Parathyroid adenoma (tissue), 2 donors: ENCODE results near the gene ITGA2B.
"Not testable (repeated sequence)": the region's sequence is repeated elsewhere in the genome, so short reads cannot be mapped to it uniquely, and the experiment has no call there.

Experiments
- H2AFZ ChIP-seq: fragments of 300-600 bp; sonication (generic); one replicate; pipeline ENCODE4 v1.7.0; 2017; ENCODE audit warnings: antibody characterized with exemption, mild to moderate bottlenecking
- H3K27ac ChIP-seq: fragments of 300-600 bp; sonication (generic); one replicate; pipeline ENCODE4 v1.7.0; 2017
- H3K27me3 ChIP-seq: fragments of 300-600 bp; sonication (generic); one replicate; pipeline ENCODE4 v1.7.0; 2017; ENCODE audit warnings: low read length; ENCODE audit not compliant: control insufficient read depth, insufficient read depth
- H3K36me3 ChIP-seq: fragments of 300-600 bp; sonication (generic); one replicate; pipeline ENCODE4 v1.7.0; 2017; ENCODE audit warnings: low read length; ENCODE audit not compliant: control insufficient read depth, insufficient read depth
- H3K4me1 ChIP-seq: fragments of 300-600 bp; sonication (generic); one replicate; pipeline ENCODE4 v1.7.0; 2017; ENCODE audit warnings: control low read depth
- H3K4me2 ChIP-seq: fragments of 300-600 bp; sonication (generic); one replicate; pipeline ENCODE4 v1.7.0; 2017; ENCODE audit warnings: low read length
- H3K4me3 ChIP-seq: fragments of 300-600 bp; sonication (generic); one replicate; pipeline ENCODE4 v1.7.0; 2017; ENCODE audit warnings: low read depth, low read length
- H3K79me2 ChIP-seq: fragments of 300-600 bp; sonication (generic); one replicate; pipeline ENCODE4 v1.7.0; 2017; ENCODE audit warnings: control low read depth
- H3K9ac ChIP-seq: fragments of 300-600 bp; sonication (generic); one replicate; pipeline ENCODE4 v1.7.0; 2017; ENCODE audit warnings: mild to moderate bottlenecking
- H3K9me3 ChIP-seq: fragments of 300-600 bp; sonication (generic); one replicate; pipeline ENCODE4 v1.7.0; 2017; ENCODE audit warnings: low read length; ENCODE audit not compliant: control insufficient read depth
- CTCF ChIP-seq: fragments of 300-600 bp; sonication (generic); IDR thresholded peaks from one replicate; pipeline ENCODE4 v1.7.0; 2017; ENCODE audit warnings: antibody characterized with exemption, mild to moderate bottlenecking
- donor health status: primary hyperparathyroidism.

The ITGA2B gene

GRCh38 chr17:44348234-44348987 lies 41.0 kb downstream of the ITGA2B start:
- Histone ChIP-seq H3K4me1 (peaks cover 2% of the 10 kb centered on the region), H3K9me3 (no peaks in the 10 kb centered on the region), H3K27ac (no peak overlapping the region), H2AFZ (no peak overlapping the region), H3K4me2 (no peak overlapping the region), H3K79me2 (peaks cover 2% of the 10 kb centered on the region), H3K9ac (no peak overlapping the region), H3K36me3 (no peaks in the 10 kb centered on the region), H3K4me3 (no peak overlapping the region), H3K27me3 (no peaks in the 10 kb centered on the region)
- TF ChIP-seq CTCF: no peak

GRCh38 chr17:44347206-44348055 lies 42.0 kb downstream of the ITGA2B start:
- not testable (repeated sequence) for H3K4me3 ChIP-seq, H3K27me3 ChIP-seq, H3K36me3 ChIP-seq, H3K4me2 ChIP-seq, H3K9ac ChIP-seq, H3K27ac ChIP-seq, H3K4me1 ChIP-seq, H2AFZ ChIP-seq, H3K9me3 ChIP-seq, H3K79me2 ChIP-seq

- H3K79me2 ChIP-seq: peaks cover 2% of the 10 kb centered on the region
- no peaks in the 10 kb centered on the region for H3K9me3 ChIP-seq
- TF ChIP-seq CTCF: no peak
- no peaks in the 10 kb centered on the region for H3K27me3 ChIP-seq
- no peaks in the 10 kb centered on the region for H3K36me3 ChIP-seq
- H2AFZ ChIP-seq: no peak overlapping the region
- H3K4me2 ChIP-seq: peak overlapping the region; percentile 93
- H3K27ac ChIP-seq: no peak overlapping the region
- peaks cover 2% of the 10 kb centered on the region for H3K4me1 ChIP-seq
- peak overlapping the region; percentile 80 for H3K4me3 ChIP-seq
- H3K9ac ChIP-seq: no peak overlapping the region
These were observed 43.2 kb downstream of the ITGA2B start for GRCh38 chr17:44346064-44346844.

GRCh38 chr17:44345454-44346026 lies 43.9 kb downstream of the ITGA2B start:
- peak overlapping the region; percentile 73 for H3K27ac ChIP-seq
- H3K9ac ChIP-seq: peak overlapping the region; percentile 8
- peak overlapping the region; percentile 80 for H3K4me3 ChIP-seq
- peaks cover 2% of the 10 kb centered on the region for H3K79me2 ChIP-seq
- H3K36me3 ChIP-seq: no peaks in the 10 kb centered on the region
- no peaks in the 10 kb centered on the region for H3K27me3 ChIP-seq
- peak overlapping the region; percentile 98 for H2AFZ ChIP-seq
- TF ChIP-seq CTCF: peak; percentile 72
- no peaks in the 10 kb centered on the region for H3K9me3 ChIP-seq
- H3K4me2 ChIP-seq: peak overlapping the region; percentile 93
- peaks cover 2% of the 10 kb centered on the region for H3K4me1 ChIP-seq
